Panc1 (cell line): ENCODE measurements around the gene TNPO3. TPM values are rescaled to one million over a fixed set of nuclear protein-coding genes. Genes with fewer than 3 reads are reported as not detected.
A peak's percentile ranks its signal among the peaks of the same experiment; 100 is the strongest.
"Not testable (repeated sequence)": the region's sequence is repeated elsewhere in the genome, so short reads cannot be mapped to it uniquely, and the experiment has no call there.

Experiments used
- ATAC-seq: fragments of 200-7000 bp; cut with Tn5 transposase; 2 replicates; pipeline ENCODE4 v1.9.1; 2020; ENCODE audit warnings: mild to moderate bottlenecking, moderate library complexity
- BruUV-seq: library from RNA; stranded (reverse); fragments of 400-500 nt; replicated peaks from 2 replicates; lab custom pipeline; 2021; lab: Mats Ljungman, UMichigan
- CTCF ChIA-PET: fragments of 300-600 bp; sonication (Branson Sonifier 250); formaldehyde crosslinking; loops from one replicate; lab custom pipeline; 2022; ENCODE audit warnings: antibody characterized with exemption; lab: Charles Lee
- POLR2A ChIA-PET: fragments of 300-600 bp; sonication (Branson Sonifier 250); formaldehyde crosslinking; loops from one replicate; lab custom pipeline; 2022; ENCODE audit warnings: antibody characterized with exemption; lab: Charles Lee
- DNase-seq: peaks from one replicate; pipeline ENCODE4 v3.0.0-alpha.2; 2010; ENCODE audit warnings: low read depth, low spot score
- H3K27ac ChIP-seq: 2 replicates; pipeline ENCODE4 v1.5.1; 2011; ENCODE audit warnings: mild to moderate bottlenecking, low read length, inconsistent platforms
- H3K27me3 ChIP-seq: fragments of 200-500 bp; sonication (Bioruptor generic); 2 replicates; pipeline ENCODE4 v1.6.0; 2014; ENCODE audit warnings: low read length, inconsistent platforms; ENCODE audit not compliant: control insufficient read depth, insufficient read depth
- H3K36me3 ChIP-seq: fragments of 200-500 bp; sonication (Bioruptor generic); 2 replicates; pipeline ENCODE4 v1.5.1; 2014; ENCODE audit warnings: inconsistent platforms, mild to moderate bottlenecking, low read length, moderate library complexity; ENCODE audit not compliant: control insufficient read depth, insufficient read depth
- H3K4me1 ChIP-seq: 2 replicates; pipeline ENCODE4 v1.5.1; 2011; ENCODE audit warnings: inconsistent platforms, mild to moderate bottlenecking, low read length, moderate library complexity; ENCODE audit not compliant: control insufficient read depth, insufficient read depth
- H3K4me3 ChIP-seq, 2 experiments: 2 replicates each; pipeline ENCODE4 v1.5.1; 2011 to 2012; ENCODE audit warnings: low read depth in 2 of 2, low read length in 2 of 2, mild to moderate bottlenecking in 2 of 2, inconsistent platforms in 1 of 2, moderate library complexity in 1 of 2
- H3K9me3 ChIP-seq: fragments of 200-500 bp; sonication (Bioruptor generic); 2 replicates; pipeline ENCODE4 v1.5.1; 2014; ENCODE audit warnings: low read depth, mild to moderate bottlenecking, inconsistent platforms, low read length, moderate library complexity; ENCODE audit not compliant: control insufficient read depth, insufficient read depth
- POLR2AphosphoS5 ChIP-seq: IDR thresholded peaks from 2 replicates; pipeline ENCODE4 v1.6.1; 2012; ENCODE audit warnings: mild to moderate bottlenecking, low read depth, low read length, moderate library complexity
- REST ChIP-seq, 2 experiments: IDR thresholded peaks; 2 replicates each; pipeline ENCODE4 v1.6.1; 2011 to 2012; ENCODE audit warnings: low read depth in 2 of 2, control low read depth in 1 of 2, low read length in 1 of 2, mild to moderate bottlenecking in 1 of 2, moderate library complexity in 1 of 2; ENCODE audit not compliant: insufficient read depth in 1 of 2
- SIN3A ChIP-seq: IDR thresholded peaks from 2 replicates; pipeline ENCODE4 v1.6.1; 2012; ENCODE audit warnings: low read depth, mild to moderate bottlenecking, low read length, moderate library complexity, borderline replicate concordance; ENCODE audit not compliant: insufficient read depth
- TCF7L2 ChIP-seq: IDR thresholded peaks from 2 replicates; pipeline ENCODE4 v1.6.1; 2011; ENCODE audit warnings: mild to moderate bottlenecking, low read depth, low read length, inconsistent platforms
- in situ Hi-C: cut with HindIII; loops from 2 replicates; pipeline ENCODE4 v1.10.0; 2016; ENCODE audit warnings: low sequenced_read_pairs, low pct_unique_long_range_greater_than_20kb
- intact Hi-C: fragments of 100-400 bp; cut with micrococcal nuclease; formaldehyde crosslinking; loops from one replicate; pipeline ENCODE4 v1.10.0; 2022; ENCODE audit not compliant: unreplicated experiment
- total RNA-seq: library from RNA; stranded (reverse); gene quantifications from one replicate; pipeline ENCODE4 v1.2.1, GENCODE V29; 2021; ENCODE audit not compliant: unreplicated experiment
- TF ChIP-seq, protein P1 (sequence below): fragments of 450-650 bp; IDR thresholded peaks from 2 replicates; pipeline ENCODE4 v1.5.1; 2017; ENCODE audit warnings: mild to moderate bottlenecking

TNPO3 gene
- total RNA-seq, 1 experiment from 2014 or later = 71.8 TPM

DNA sequence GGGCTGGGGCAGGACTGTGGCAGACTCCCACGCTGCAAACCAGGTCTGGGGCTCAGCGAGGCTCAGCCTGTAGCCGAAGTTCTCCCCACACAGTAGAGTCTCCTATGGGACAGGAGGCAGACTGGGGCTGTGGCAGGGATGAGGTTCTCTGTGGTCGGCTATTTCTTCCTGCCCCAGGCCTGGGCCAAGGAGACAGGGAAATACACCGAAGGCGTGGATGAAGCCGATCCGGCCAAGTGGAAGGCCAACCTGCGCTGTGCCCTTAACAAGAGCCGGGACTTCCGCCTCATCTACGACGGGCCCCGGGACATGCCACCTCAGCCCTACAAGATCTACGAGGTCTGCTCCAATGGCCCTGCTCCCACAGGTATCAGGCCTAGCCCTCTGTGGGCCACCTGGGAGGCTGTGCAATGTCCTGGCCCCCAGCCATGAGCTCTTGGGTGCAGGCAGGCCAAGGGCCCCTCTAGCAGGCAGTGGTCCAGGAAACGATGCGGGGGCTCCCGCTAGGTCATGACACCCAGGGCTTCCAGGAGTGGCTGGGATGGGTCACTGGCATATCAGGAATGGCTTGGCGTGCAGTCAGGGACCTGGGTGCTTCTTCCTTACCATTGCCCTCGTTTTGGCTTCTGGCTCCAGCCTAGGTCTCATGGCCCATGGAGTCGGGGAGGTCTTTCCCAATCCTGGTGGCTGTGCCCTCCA is 109.1 kb downstream of the TNPO3 start:
- CTCF ChIA-PET = interaction anchor here (0.9 kb wide), 1 partner anchor 146 kb away, joined by 3 read pairs; no protein-coding TSS in a partner anchor
- Histone ChIP-seq H3K27ac (no peak overlapping the region), H3K9me3 (no peaks in the 10 kb centered on the region), H3K27me3 (no peaks in the 10 kb centered on the region), H3K4me1 (no peaks in the 10 kb centered on the region), H3K4me3 (no peak overlapping the region), H3K36me3 (no peaks in the 10 kb centered on the region)
- DNase-seq (no peak), ATAC-seq (peak; percentile 19; the same call in 1 of the 2 replicates)
- TF ChIP-seq, protein P1, sequence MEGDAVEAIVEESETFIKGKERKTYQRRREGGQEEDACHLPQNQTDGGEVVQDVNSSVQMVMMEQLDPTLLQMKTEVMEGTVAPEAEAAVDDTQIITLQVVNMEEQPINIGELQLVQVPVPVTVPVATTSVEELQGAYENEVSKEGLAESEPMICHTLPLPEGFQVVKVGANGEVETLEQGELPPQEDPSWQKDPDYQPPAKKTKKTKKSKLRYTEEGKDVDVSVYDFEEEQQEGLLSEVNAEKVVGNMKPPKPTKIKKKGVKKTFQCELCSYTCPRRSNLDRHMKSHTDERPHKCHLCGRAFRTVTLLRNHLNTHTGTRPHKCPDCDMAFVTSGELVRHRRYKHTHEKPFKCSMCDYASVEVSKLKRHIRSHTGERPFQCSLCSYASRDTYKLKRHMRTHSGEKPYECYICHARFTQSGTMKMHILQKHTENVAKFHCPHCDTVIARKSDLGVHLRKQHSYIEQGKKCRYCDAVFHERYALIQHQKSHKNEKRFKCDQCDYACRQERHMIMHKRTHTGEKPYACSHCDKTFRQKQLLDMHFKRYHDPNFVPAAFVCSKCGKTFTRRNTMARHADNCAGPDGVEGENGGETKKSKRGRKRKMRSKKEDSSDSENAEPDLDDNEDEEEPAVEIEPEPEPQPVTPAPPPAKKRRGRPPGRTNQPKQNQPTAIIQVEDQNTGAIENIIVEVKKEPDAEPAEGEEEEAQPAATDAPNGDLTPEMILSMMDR = no peak
- no peak for TF ChIP-seq REST (IDR thresholded peaks at IDR 0.05; ENCODE audit: insufficient read depth in 1 of 2, low read depth in 2 of 2, low read length in 1 of 2)
- no peak for TF ChIP-seq POLR2AphosphoS5
- TF ChIP-seq TCF7L2 = no peak
- no peak for TF ChIP-seq SIN3A
- intact Hi-C loops = no loop called here
- POLR2A ChIA-PET = no interaction called here
- in situ Hi-C loops = no loop called here
- BruUV-seq = no TSS peak

DNA sequence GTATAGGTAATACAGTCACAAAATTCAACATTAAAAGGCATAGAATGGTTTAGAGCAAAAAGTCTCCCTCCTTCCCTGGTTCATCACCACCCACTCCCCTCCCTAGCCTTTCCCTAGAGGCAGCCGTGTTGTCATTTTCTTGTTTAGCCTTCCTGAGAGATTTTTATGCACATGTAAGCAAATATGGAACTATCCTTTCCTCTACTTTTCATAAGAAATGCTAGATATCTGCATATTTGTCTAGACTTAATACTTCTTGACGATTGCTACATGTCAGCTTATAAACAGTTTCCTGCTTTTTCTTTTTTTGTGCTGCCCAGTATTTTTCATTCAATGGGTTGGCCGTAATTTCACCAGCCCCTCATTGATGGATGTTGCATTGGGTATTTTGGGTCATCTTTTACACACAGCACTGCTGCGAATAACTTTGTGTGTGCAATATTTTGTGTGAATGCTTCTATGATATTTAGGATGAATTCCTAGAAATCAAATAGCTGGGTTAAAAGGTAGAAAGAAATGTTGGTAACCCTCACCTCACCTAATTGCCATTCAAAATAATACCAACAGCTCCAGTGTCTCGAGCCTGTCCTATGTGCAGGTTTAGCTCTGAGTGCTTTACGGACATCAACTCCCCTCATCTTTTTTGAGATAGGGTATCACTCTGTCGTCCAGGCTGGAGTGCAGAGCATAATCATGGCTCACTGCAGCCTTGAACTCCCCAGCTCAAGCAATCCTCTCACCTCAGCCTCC is 110.2 kb downstream of the TNPO3 start:
- Histone ChIP-seq H3K27ac (no peak overlapping the region), H3K9me3 (no peaks in the 10 kb centered on the region), H3K36me3 (no peaks in the 10 kb centered on the region), H3K27me3 (no peaks in the 10 kb centered on the region), H3K4me3 (no peak overlapping the region), H3K4me1 (no peaks in the 10 kb centered on the region)
- DNase-seq (no peak), ATAC-seq (no peak)
- no peak for TF ChIP-seq POLR2AphosphoS5
- TF ChIP-seq TCF7L2 = no peak
- intact Hi-C loops (no loop called here), in situ Hi-C loops (no loop called here)
- POLR2A ChIA-PET = interaction anchor here (0.7 kb wide), 1 partner anchor 25 kb away, joined by 4 read pairs; no protein-coding TSS in a partner anchor
- CTCF ChIA-PET = interaction anchor here (0.6 kb wide), 1 partner anchor 137 kb away, joined by 5 read pairs; no protein-coding TSS in a partner anchor
- no TSS peak for BruUV-seq

- H3K27me3 ChIP-seq, ATAC-seq, CTCF ChIA-PET, H3K4me1 ChIP-seq, H3K9me3 ChIP-seq, POLR2A ChIA-PET, DNase-seq, H3K27ac ChIP-seq, H3K4me3 ChIP-seq, BruUV-seq, in situ Hi-C loops, intact Hi-C loops, H3K36me3 ChIP-seq: not testable (repeated sequence)
Observed at GRCh38 chr7:128943251-128943650, 111.7 kb downstream of the TNPO3 start.
